DND-41 (cell line): ENCODE measurements around the gene PIGO.

ENCODE experiments used
- EZH2 ChIP-seq: IDR thresholded peaks from 3 replicates; pipeline ENCODE4 v1.6.1; 2012; ENCODE audit warnings: borderline replicate concordance, low read depth, mild to moderate bottlenecking, moderate library complexity, low read length, inconsistent platforms; ENCODE audit not compliant: severe bottlenecking
- TF ChIP-seq, protein P1 (sequence below): IDR thresholded peaks from 2 replicates; pipeline ENCODE4 v1.5.1; 2012; ENCODE audit warnings: borderline replicate concordance, low read length, moderate library complexity, mild to moderate bottlenecking; ENCODE audit not compliant: poor library complexity, severe bottlenecking; ENCODE audit errors: extremely low read depth

DNA sequence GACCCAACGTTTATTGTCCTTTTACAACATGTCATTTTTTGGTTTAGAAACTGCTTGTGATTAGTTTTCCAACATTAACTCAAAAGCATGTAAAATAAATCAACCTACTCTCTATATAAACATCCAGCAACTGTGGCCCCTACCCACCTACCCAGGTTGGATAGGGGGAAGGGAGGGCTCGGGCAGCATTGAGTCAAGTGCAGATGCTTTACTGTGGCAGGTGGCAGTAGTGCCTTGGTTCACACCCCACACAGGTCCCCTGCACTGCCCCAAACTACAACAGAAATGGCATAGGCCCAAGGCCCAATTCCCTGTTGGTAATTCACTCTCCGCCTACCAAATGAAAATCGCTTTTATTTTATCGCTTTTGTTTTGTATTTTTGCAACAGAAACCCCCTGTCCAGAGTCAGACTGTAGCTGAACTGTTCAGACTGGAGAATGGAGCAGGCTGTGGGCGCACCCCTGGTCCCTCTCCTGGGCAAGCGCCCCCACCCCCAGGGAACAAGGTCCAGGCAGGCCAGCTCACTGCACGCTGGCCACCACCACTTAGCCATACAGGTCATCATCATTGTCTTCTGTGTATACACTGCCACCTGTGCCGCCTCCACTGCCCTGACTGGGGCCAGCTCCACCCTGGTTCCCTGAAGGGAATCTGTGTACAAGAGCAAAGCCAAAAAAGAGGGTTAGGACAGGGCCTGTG is 39.7 kb downstream of the PIGO start:
- TF ChIP-seq, protein P1, sequence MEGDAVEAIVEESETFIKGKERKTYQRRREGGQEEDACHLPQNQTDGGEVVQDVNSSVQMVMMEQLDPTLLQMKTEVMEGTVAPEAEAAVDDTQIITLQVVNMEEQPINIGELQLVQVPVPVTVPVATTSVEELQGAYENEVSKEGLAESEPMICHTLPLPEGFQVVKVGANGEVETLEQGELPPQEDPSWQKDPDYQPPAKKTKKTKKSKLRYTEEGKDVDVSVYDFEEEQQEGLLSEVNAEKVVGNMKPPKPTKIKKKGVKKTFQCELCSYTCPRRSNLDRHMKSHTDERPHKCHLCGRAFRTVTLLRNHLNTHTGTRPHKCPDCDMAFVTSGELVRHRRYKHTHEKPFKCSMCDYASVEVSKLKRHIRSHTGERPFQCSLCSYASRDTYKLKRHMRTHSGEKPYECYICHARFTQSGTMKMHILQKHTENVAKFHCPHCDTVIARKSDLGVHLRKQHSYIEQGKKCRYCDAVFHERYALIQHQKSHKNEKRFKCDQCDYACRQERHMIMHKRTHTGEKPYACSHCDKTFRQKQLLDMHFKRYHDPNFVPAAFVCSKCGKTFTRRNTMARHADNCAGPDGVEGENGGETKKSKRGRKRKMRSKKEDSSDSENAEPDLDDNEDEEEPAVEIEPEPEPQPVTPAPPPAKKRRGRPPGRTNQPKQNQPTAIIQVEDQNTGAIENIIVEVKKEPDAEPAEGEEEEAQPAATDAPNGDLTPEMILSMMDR, result no peak
- no peak for TF ChIP-seq EZH2
